Neutrophil (primary cell): ENCODE measurements around the gene BCR.

Source experiments
- H3K27ac ChIP-seq: fragments of 200-600 bp; sonication (generic); 2 replicates; pipeline ENCODE4 v1.5.1; 2016; ENCODE audit warnings: mild to moderate bottlenecking, moderate library complexity
- H3K27me3 ChIP-seq: fragments of 200-600 bp; sonication (generic); 2 replicates; pipeline ENCODE4 v1.6.0; 2016; ENCODE audit warnings: mild to moderate bottlenecking
- H3K36me3 ChIP-seq: fragments of 200-600 bp; sonication (generic); 2 replicates; pipeline ENCODE4 v1.5.1; 2017
- H3K4me1 ChIP-seq, 2 experiments: fragments of 200-600 bp in 1 of 2; sonication (generic) in 1 of 2; 1 replicate in 1 of 2; 2 replicates in 1 of 2; pipeline versions ENCODE4 v1.5.1 to v1.6.1; 2013 to 2016; ENCODE audit warnings: low read depth in 1 of 2, low read length in 1 of 2, mild to moderate bottlenecking in 1 of 2, moderate library complexity in 1 of 2; ENCODE audit not compliant: control insufficient read depth in 1 of 2, insufficient read depth in 1 of 2
- H3K4me3 ChIP-seq, 2 experiments: fragments of 200-600 bp in 1 of 2; sonication (generic) in 1 of 2; 1 replicate in 1 of 2; 2 replicates in 1 of 2; pipeline ENCODE4 v1.5.1; 2013 to 2016; ENCODE audit warnings: low read depth in 1 of 2, low read length in 1 of 2, mild to moderate bottlenecking in 1 of 2, moderate library complexity in 1 of 2
- H3K9me3 ChIP-seq: fragments of 200-600 bp; sonication (generic); 2 replicates; pipeline ENCODE4 v1.5.1; 2016
- CTCF ChIP-seq: fragments of 200-600 bp; sonication (generic); IDR thresholded peaks from 2 replicates; pipeline ENCODE4 v1.5.1; 2016; ENCODE audit warnings: antibody characterized with exemption

The BCR gene

DNA sequence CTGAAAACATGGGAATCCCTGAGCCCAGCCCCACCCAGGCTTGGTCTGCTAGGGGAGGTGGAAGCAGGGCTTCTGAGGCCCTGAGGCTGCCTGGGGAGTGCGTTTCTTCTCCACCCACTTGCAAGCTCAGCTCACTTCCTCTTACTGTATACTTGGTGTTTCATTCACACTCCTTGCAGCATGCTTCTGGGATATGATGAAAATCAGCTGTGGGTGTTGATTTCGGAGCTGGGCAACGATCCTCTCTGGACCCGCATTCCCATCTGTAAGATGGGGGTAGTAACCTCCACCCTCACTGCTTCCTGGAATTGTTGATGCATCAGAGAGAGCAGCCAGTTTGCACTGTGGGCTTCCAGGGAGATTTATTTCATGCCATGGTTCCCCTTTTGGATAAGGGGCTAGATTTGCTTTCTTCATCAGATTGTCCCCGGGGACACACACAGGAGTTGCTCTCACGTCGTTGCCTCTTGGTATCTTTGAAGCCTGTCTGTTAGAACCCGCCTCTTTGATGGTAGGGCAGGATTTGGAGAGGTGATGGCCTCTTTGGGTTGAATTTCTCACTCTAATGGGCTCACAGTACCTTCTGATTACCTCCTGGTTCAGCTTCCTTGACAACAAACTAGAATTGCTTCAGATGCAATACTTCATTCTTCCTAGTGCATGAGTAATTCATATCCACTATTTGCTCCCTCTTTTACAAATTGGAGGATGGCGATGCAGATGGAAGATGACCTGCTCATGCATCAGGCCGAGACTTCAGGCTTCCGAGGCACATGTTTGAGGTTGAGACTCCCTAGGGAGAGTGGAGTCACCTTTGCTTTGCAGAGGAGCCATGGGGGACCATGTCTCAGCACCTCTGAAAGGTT, 40.4 kb downstream of the BCR start:
- H3K4me1 ChIP-seq: peaks cover 100% of the 10 kb centered on the region in 2 experiments

GRCh38 chr22:23221351-23221804, 41.1 kb downstream of the BCR start:
- Histone ChIP-seq H3K4me3 (no peak overlapping the region), H3K4me1 (peaks cover 100% of the 10 kb centered on the region in 2 experiments), H3K27ac (peak overlapping the region; percentile 85), H3K9me3 (no peaks in the 10 kb centered on the region), H3K36me3 (no peaks in the 10 kb centered on the region), H3K27me3 (no peaks in the 10 kb centered on the region)
- no peak for TF ChIP-seq CTCF

More for the DNA sequence above, 40.4 kb downstream of the BCR start:
- Histone ChIP-seq H3K27ac (peak overlapping the region; percentile 85), H3K9me3 (no peaks in the 10 kb centered on the region), H3K27me3 (no peaks in the 10 kb centered on the region), H3K4me3 (peak overlapping the region; percentile 31 to 39), H3K36me3 (no peaks in the 10 kb centered on the region)
- TF ChIP-seq CTCF: no peak

- Histone ChIP-seq H3K9me3 (no peaks in the 10 kb centered on the region), H3K36me3 (no peaks in the 10 kb centered on the region), H3K27me3 (no peaks in the 10 kb centered on the region), H3K4me1 (peaks cover 100% of the 10 kb centered on the region in 2 experiments), H3K27ac (peak overlapping the region; percentile 85), H3K4me3 (peak overlapping the region in 1 of 2 experiments; percentile 6)
- TF ChIP-seq CTCF: no peak
These were observed 41.9 kb downstream of the BCR start for GRCh38 chr22:23222033-23222792.

DNA sequence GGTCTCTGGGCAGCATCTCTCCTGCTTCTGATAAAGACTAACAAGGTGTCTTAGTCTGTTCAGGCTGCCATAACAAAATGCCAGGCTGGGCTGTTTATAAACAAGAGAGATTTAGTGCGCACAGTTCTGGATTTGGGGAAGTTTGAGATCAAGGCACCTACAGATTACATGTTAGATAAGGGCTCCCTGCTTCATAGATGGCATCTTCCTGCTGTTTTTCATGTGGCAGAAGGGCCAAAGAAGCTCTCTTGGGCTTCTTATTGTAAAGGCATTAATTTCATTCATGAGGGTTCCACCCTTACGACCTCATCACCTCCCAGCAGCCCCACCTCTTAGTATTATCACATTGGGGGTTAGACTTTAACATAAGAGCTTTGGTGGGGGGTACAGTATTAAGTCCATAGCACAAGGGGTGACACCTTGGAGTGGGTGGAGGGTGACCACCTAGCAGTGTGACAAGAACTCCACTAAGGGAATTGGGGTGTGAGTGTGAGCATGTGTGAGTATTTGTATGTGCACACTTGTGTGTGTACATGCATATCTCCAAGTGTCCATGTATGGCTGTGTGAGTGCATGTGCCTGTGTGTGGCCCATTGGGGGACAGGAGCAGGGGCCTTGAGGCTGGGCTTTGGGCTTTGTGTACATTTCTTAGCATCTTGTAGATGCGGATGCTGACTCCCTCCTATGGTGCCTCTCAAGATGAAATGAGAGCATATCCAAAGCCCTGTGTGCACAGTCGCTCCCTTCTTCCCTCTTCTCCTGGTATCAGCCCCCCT, 42.7 kb downstream of the BCR start:
- TF ChIP-seq CTCF: no peak
- H3K4me1 ChIP-seq: peaks cover 98 to 100% of the 10 kb centered on the region in 2 experiments
- H3K4me3 ChIP-seq: peak overlapping the region in 1 of 2 experiments; percentile 6
- H3K36me3 ChIP-seq: no peaks in the 10 kb centered on the region
- H3K9me3 ChIP-seq: no peaks in the 10 kb centered on the region
- peak overlapping the region; percentile 85 for H3K27ac ChIP-seq
- H3K27me3 ChIP-seq: no peaks in the 10 kb centered on the region
